ENCODE results near the gene MAIP1. TPM values are rescaled to one million over a fixed set of nuclear protein-coding genes. Genes with fewer than 3 reads are reported as not detected.

The MAIP1 gene
- 10 to 100 TPM in 4 of 6 donors, 1 to 10 TPM in 2; 2.1 to 25.1 (median 13.4) TPM for total RNA-seq

- 0% methylated on average over 16 to 64 of the region's 64 CpGs for WGBS, 2 donors
- ATAC-seq (ENCODE audit: low FRiP score in 2 of 2) (peak; percentile 97 to 98), DNase-seq (peak; percentile 86 to 92)
- peak in 3 of 4 donors; percentile 50 to 84 (median 57) for TF ChIP-seq POLR2A (IDR thresholded peaks at IDR 0.05)
- TF ChIP-seq CTCF (IDR thresholded peaks at IDR 0.05), result peak in 5 of 6 experiments; percentile 6 to 44 (median 25)
- peak; percentile 57 to 70 for TF ChIP-seq POLR2AphosphoS5 (IDR thresholded peaks at IDR 0.05)
- TF ChIP-seq EP300 (IDR thresholded peaks at IDR 0.05), result no peak
- peak within 1 kb of the TSS; percentile 90 to 97 (median 95) for H3K27ac ChIP-seq
- no peaks in the 10 kb centered on the region for H3K27me3 ChIP-seq
- H3K4me1 ChIP-seq, result peaks cover 27 to 49% (median 35%) of the 10 kb centered on the region in 4 donors
- H3K36me3 ChIP-seq, result peaks cover 0 to 18% (median 9%) of the 10 kb centered on the region in 4 donors
- H3K9me3 ChIP-seq, result peaks cover 0 to 6% (median 0%) of the 10 kb centered on the region in 4 donors
- H3K4me3 ChIP-seq, result peak within 1 kb of the TSS; percentile 81 to 100 (median 94)
These were observed at the start of gene MAIP1, which contains the start of gene TYW5 for GRCh38 chr2:199955339-199956061. TSS of gene MAIP1 (plus strand) at chr2:199955582. CDS start at chr2:199955799, 217 bp downstream. TSS of gene TYW5 (minus strand) at chr2:199955491. CDS start at chr2:199955470, 21 bp downstream.

- 64 to 71% methylated on average over 2 of the region's 2 CpGs for WGBS, 2 donors
- DNase-seq (no peak), ATAC-seq (ENCODE audit: low FRiP score in 2 of 2) (no peak)
- TF ChIP-seq EP300 (IDR thresholded peaks at IDR 0.05), result no peak
- no peak for TF ChIP-seq POLR2AphosphoS5 (IDR thresholded peaks at IDR 0.05)
- no peak for TF ChIP-seq POLR2A (IDR thresholded peaks at IDR 0.05)
- TF ChIP-seq CTCF (IDR thresholded peaks at IDR 0.05), result no peak
- no peak overlapping the region for H3K4me3 ChIP-seq
- H3K27ac ChIP-seq, result no peak overlapping the region
- no peaks in the 10 kb centered on the region for H3K9me3 ChIP-seq
- H3K4me1 ChIP-seq, result peaks cover 5 to 11% (median 7%) of the 10 kb centered on the region in 4 donors
- H3K27me3 ChIP-seq, result no peaks in the 10 kb centered on the region
- no peaks in the 10 kb centered on the region for H3K36me3 ChIP-seq
These were observed 48.2 kb upstream of the MAIP1 start for GRCh38 chr2:199907008-199907714.

- ATAC-seq (ENCODE audit: low FRiP score in 2 of 2) (no peak), DNase-seq (no peak)
- Histone ChIP-seq H3K27me3 (no peaks in the 10 kb centered on the region), H3K4me1 (peaks cover 14 to 34% (median 19%) of the 10 kb centered on the region in 4 donors), H3K27ac (peak overlapping the region in 3 of 4 donors; percentile 93 to 94 (median 93)), H3K9me3 (no peaks in the 10 kb centered on the region), H3K36me3 (no peaks in the 10 kb centered on the region), H3K4me3 (peak overlapping the region in 3 of 4 donors; percentile 60 to 82 (median 78))
- TF ChIP-seq POLR2A (IDR thresholded peaks at IDR 0.05) (no peak), EP300 (IDR thresholded peaks at IDR 0.05) (no peak), POLR2AphosphoS5 (IDR thresholded peaks at IDR 0.05) (no peak), CTCF (IDR thresholded peaks at IDR 0.05) (no peak)
- WGBS, 2 donors, result 37 to 46% methylated on average over 18 of the region's 18 CpGs
These were observed 44.9 kb upstream of the MAIP1 start for GRCh38 chr2:199910338-199911051.

- WGBS, 2 donors, result 0 to 1% methylated on average over 38 to 82 of the region's 85 CpGs
- TF ChIP-seq POLR2AphosphoS5 (IDR thresholded peaks at IDR 0.05) (peak; percentile 45 to 85), CTCF (IDR thresholded peaks at IDR 0.05) (peak in 2 of 6 experiments; percentile 9 to 32), POLR2A (IDR thresholded peaks at IDR 0.05) (peak in 3 of 4 donors; percentile 73 to 89 (median 82)), EP300 (IDR thresholded peaks at IDR 0.05) (no peak)
- peak; percentile 98 to 100 for ATAC-seq (ENCODE audit: low FRiP score in 2 of 2)
- H3K27me3 ChIP-seq, result no peaks in the 10 kb centered on the region
- peak; percentile 96 to 97 for DNase-seq
- H3K36me3 ChIP-seq, result no peaks in the 10 kb centered on the region
- peaks cover 14 to 34% (median 19%) of the 10 kb centered on the region in 4 donors for H3K4me1 ChIP-seq
- peak within 1 kb of the TSS; percentile 60 to 82 (median 80) for H3K4me3 ChIP-seq
- no peaks in the 10 kb centered on the region for H3K9me3 ChIP-seq
- H3K27ac ChIP-seq, result peak within 1 kb of the TSS; percentile 93 to 95 (median 94)
These were observed 44.1 kb upstream of the MAIP1 start, which contains the start of gene C2orf69 for GRCh38 chr2:199911052-199911876. TSS of gene C2orf69 (plus strand) at chr2:199911293. CDS start at chr2:199911439, 146 bp downstream.
